ENCODE measurements around the gene TRIOBP.

Gene TRIOBP

GRCh38 chr22:37824674-37825641, 128.1 kb downstream of the TRIOBP start:
- no peak for DNase-seq (ENCODE audit: low read depth in 2 of 2)
